ENCODE data around the gene CNTN5.

DNA sequence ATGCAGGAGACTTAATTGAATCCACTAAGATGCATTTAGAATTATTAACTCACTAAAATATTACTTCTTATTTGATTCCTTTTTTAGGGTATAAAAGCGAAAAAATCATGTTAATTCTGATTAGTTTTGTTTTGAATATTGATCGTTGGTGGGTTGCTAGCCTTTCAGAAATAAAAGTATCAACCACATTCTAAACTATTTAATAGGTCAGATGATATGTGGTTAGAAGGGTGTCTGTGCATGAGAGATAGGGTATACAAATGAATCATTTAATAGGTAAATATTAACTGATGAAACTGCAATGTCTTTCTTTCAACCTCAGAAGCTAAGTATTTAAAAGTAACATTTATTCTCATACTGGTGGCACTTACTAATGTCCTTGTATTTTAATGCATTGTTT is 515.1 kb downstream of the CNTN5 start:
- TF ChIP-seq, protein P1, sequence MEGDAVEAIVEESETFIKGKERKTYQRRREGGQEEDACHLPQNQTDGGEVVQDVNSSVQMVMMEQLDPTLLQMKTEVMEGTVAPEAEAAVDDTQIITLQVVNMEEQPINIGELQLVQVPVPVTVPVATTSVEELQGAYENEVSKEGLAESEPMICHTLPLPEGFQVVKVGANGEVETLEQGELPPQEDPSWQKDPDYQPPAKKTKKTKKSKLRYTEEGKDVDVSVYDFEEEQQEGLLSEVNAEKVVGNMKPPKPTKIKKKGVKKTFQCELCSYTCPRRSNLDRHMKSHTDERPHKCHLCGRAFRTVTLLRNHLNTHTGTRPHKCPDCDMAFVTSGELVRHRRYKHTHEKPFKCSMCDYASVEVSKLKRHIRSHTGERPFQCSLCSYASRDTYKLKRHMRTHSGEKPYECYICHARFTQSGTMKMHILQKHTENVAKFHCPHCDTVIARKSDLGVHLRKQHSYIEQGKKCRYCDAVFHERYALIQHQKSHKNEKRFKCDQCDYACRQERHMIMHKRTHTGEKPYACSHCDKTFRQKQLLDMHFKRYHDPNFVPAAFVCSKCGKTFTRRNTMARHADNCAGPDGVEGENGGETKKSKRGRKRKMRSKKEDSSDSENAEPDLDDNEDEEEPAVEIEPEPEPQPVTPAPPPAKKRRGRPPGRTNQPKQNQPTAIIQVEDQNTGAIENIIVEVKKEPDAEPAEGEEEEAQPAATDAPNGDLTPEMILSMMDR (IDR thresholded peaks at IDR 0.05): no peak
- no peak for TF ChIP-seq POLR2A (IDR thresholded peaks at IDR 0.05)

Measured in lower leg skin (tissue), 3 donors.